ENCODE data around the gene NAGS.

NAGS gene

GRCh38 chr17:44006598-44007345, 2.4 kb downstream of the NAGS start:
- Histone ChIP-seq H3K4me1 (ENCODE audit: low read length) (peaks cover 8% of the 10 kb centered on the region), H3K27ac (ENCODE audit: low read length) (no peak overlapping the region), H3K9ac (ENCODE audit: low read length) (peak overlapping the region; percentile 75), H3K9me3 (ENCODE audit: insufficient read depth, low read length) (no peaks in the 10 kb centered on the region), H3K79me2 (ENCODE audit: low read length) (no peaks in the 10 kb centered on the region), H4K20me1 (ENCODE audit: insufficient read depth, low read length) (no peaks in the 10 kb centered on the region), H2AFZ (ENCODE audit: low read depth, low read length) (peak overlapping the region; percentile 73), H3K36me3 (replicated peaks; ENCODE audit: low read depth, low read length) (peaks cover 2% of the 10 kb centered on the region), H3K4me2 (ENCODE audit: low read length) (peak overlapping the region; percentile 91), H3K27me3 (ENCODE audit: low read depth, low read length) (no peaks in the 10 kb centered on the region), H3K4me3 (ENCODE audit: low read length) (peak overlapping the region; percentile 91)
- no peak for TF ChIP-seq EZH2phosphoT487 (IDR thresholded peaks at IDR 0.05; ENCODE audit: low read depth)
- peak; percentile 47 for TF ChIP-seq CTCF (IDR thresholded peaks at IDR 0.05; ENCODE audit: low read depth, low read length)

GRCh38 chr17:44007346-44008204, 3.2 kb downstream of the NAGS start:
- H3K9me3 ChIP-seq (ENCODE audit: insufficient read depth, low read length): no peaks in the 10 kb centered on the region
- peak overlapping the region; percentile 91 for H3K4me2 ChIP-seq (ENCODE audit: low read length)
- H3K27me3 ChIP-seq (ENCODE audit: low read depth, low read length): no peaks in the 10 kb centered on the region
- peak overlapping the region; percentile 75 for H3K9ac ChIP-seq (ENCODE audit: low read length)
- no peaks in the 10 kb centered on the region for H3K79me2 ChIP-seq (ENCODE audit: low read length)
- no peaks in the 10 kb centered on the region for H4K20me1 ChIP-seq (ENCODE audit: insufficient read depth, low read length)
- H2AFZ ChIP-seq (ENCODE audit: low read depth, low read length): peak overlapping the region; percentile 60
- peak overlapping the region; percentile 91 for H3K4me3 ChIP-seq (ENCODE audit: low read length)
- H3K27ac ChIP-seq (ENCODE audit: low read length): no peak overlapping the region
- H3K4me1 ChIP-seq (ENCODE audit: low read length): peaks cover 8% of the 10 kb centered on the region
- peaks cover 2% of the 10 kb centered on the region for H3K36me3 ChIP-seq (replicated peaks; ENCODE audit: low read depth, low read length)
- no peak for TF ChIP-seq CTCF (IDR thresholded peaks at IDR 0.05; ENCODE audit: low read depth, low read length)

GRCh38 chr17:44008205-44008909, 3.9 kb downstream of the NAGS start:
- Histone ChIP-seq H4K20me1 (ENCODE audit: insufficient read depth, low read length) (no peaks in the 10 kb centered on the region), H3K36me3 (replicated peaks; ENCODE audit: low read depth, low read length) (peaks cover 2% of the 10 kb centered on the region), H3K27ac (ENCODE audit: low read length) (no peak overlapping the region), H3K27me3 (ENCODE audit: low read depth, low read length) (no peaks in the 10 kb centered on the region), H3K9me3 (ENCODE audit: insufficient read depth, low read length) (no peaks in the 10 kb centered on the region), H2AFZ (ENCODE audit: low read depth, low read length) (no peak overlapping the region), H3K4me3 (ENCODE audit: low read length) (peak overlapping the region; percentile 91), H3K9ac (ENCODE audit: low read length) (no peak overlapping the region), H3K4me1 (ENCODE audit: low read length) (peaks cover 8% of the 10 kb centered on the region), H3K4me2 (ENCODE audit: low read length) (peak overlapping the region; percentile 91), H3K79me2 (ENCODE audit: low read length) (no peaks in the 10 kb centered on the region)
- TF ChIP-seq EZH2phosphoT487 (IDR thresholded peaks at IDR 0.05; ENCODE audit: low read depth): no peak
- no peak for TF ChIP-seq CTCF (IDR thresholded peaks at IDR 0.05; ENCODE audit: low read depth, low read length)

Measured in OCI-LY3 (cell line).